Stimulated activated CD4-positive, alpha-beta T cell treated with anti-CD3 and anti-CD28 coated beads, TNF-alpha, amount 100 ng/mL, for 4 hours (primary cell): ENCODE results near the gene DTNA.
"Not testable (repeated sequence)": the region's sequence is repeated elsewhere in the genome, so short reads cannot be mapped to it uniquely, and the experiment has no call there.

Experiments used
- DNase-seq, 3 experiments: peaks; one replicate each; pipeline ENCODE4 v3.0.0-alpha.2; 2020; ENCODE audit warnings: low read depth in 3 of 3

The DTNA gene

DNA sequence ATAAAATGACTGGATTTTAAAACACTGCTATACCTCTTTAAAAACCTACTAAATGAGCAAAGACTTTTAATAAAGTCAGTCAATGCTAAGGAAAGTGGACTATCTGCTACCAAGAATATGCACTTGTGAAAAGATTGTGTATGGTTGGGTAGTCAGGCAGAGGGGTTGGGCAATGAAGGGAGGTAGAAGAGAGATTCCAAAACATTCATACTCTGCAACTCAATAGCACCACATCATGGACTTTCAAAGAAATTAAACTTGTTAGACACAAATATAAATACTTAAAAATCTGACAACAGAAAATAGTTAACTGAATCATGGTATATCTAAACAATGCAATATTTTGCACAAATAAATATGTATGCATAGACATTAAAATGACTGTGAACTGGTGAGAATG is 191.2 kb downstream of the DTNA start:
- no peak for DNase-seq

DNA sequence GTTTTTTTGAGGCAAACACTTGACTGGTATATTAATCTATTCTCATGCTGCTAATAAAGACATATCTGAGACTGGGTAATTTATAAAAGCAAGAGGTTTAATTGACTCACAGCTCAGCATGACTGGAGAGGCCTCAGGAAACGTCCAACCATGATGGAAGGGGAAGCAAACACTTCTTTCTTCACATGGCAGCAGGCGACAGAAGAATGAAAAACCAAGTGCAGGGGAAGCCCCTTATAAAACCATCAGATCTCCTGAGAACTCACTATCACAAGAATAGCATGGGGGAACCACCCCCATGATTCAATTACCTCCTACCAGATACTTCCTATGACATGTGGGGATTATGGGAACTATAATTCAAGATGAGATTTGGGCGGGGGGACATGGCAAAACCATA is 194.9 kb downstream of the DTNA start:
- DNase-seq: no peak

DNA sequence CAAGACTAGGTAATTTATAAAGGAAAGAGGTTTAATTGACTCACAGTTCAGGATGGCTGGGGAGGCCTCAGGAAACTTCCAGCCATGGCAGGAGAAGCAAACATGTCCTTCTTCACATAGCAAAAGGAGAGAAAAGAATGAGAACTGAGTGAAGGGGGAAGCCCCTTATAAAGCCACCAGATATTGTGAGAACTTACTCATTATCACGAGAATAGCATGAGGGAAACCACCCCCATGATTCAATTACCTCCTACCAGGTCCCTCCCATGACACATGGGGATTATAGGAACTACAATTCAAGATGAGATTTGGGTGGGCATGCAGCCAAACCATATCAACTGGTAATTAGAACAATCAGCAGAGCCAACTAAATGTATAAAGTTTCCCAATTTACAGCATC is 196.9 kb downstream of the DTNA start:
- not testable (repeated sequence) for DNase-seq

DNA sequence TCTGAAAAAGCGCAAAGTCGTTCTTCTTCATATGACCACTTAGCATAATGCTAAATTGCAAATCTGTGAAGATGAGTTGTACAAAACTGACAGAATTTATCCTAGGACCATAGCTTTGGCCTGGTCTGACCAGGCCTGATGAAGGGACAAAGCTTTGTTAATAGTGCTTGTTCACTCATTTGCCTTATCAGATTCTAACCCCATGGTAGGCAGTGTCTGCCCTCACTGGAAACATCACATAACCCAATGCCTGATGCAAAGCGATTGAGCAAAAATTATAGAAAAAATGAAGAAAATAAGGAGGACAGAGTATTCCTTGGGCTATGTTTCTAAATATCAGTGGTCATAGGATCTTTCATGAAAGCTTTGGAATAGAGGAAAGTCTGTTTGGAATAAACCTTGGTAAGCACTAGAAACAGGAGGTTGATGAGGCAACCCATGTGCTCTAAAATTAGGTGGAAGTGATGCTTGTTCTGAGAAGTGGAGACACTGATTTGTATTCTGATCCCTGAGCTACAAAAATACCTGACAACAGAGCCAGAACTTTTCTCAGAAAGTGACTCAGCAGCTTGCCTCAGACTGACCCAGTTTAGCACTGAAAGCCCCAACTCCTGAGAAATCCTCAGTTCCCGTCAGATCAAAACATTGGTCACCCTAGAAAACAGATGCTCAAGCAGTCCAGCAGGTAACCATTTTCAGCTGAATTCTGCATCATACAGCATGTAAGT is 199.7 kb downstream of the DTNA start:
- DNase-seq: no peak

DNA sequence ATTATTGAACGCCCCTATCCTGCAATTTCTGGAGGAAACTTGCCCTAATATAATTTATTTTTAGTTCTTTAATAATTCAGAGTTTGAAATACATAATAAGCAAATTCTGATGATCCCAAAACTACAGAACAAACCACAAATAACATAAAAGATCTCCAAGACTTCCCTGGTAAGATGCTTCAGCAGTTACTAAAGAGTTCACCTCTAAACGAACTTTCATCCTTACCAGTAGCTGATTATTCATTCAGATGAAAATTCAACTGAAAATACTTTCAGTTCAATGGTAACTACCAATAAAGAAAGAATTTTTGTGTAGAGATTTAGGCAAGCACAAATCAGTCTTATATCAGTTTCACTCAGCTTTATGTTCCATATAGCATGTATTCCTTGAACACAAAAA is 201.0 kb downstream of the DTNA start:
- DNase-seq: no peak

DNA sequence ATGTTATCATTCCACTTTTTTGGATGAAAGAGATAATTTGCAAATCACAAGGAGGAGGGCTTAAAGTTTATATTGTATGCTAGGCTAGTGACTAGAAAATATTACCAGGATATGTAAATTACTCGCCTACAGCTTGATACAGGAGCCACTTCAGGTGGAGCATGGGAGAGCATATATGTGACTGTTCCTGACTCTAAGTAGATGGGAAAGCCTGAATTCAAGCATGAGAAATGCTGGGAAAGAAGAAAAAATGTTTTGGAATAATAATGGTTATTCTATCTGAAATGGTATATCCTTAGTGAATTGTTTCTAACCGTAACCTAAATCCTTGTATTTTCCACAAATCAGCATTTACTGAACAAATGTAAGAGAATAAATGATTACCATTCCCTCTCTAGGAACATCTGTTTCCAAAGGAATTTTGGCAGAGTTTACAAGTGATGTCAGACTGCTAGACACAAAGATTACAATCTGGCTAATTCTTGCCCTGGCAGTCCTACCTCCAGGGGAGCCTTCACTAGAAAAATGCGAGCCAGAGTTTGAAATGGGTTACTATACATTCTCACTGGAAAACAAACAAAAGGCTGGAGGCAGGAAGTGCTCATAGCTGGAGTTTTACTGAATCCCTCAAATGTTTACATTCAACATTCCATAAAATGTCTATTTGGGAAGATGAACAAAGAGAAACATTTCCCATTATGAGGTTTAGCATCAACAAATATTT is 201.7 kb downstream of the DTNA start:
- no peak for DNase-seq

DNA sequence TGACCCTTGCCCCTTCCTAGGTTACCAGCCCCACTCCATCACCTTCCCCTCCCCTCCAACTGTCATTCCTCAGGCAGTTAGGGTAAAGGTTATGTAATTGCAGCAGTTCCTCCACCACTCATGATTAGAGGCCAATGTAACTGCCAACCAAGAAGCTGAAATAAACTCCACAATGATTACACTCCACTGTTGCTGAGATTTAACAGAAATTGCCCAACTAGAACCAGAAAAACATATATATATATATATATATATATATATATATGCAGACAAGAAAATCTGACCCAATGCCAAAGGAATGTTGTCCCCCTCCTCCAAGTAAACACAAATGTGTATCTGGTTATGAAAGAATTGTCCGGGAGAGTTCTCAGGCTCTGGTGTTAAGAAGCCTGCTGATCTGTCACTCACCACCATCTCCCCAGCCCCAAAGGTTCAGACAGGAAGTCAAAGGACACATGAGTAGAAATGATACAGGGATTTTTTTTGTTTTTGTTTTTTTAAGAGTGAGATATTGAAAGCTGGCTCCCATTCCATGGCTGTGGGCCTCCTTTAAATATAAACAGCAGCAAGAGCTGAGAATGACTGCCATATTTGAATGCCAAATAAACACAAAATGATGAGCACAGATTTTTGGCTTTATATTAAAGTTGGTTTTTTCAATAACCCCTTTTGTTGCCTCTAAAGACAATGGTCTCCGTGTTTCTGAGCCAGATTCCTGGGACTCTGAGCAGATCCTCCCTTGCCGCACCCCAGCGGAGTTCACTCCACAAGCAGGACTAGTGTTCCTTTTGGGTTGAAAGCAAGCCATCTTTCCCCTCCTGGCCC is 204.0 kb downstream of the DTNA start:
- DNase-seq: no peak

DNA sequence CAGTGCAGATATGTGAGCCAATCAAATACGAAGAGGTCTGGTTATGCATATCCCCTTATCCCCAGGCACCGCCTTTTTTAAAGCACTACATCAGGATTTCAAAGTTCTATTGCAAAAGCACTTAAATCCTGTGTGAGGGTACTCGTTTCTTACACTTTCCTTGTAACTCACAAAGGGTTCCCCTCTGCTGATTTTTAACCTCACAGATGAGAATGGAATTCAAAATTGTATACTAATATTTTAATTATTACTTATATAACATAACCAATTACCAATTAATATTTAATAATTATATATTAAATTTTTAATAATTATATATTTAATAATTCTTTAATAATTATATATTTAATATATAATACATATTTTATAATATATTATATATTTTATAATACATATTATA is 204.9 kb downstream of the DTNA start:
- DNase-seq: no peak

DNA sequence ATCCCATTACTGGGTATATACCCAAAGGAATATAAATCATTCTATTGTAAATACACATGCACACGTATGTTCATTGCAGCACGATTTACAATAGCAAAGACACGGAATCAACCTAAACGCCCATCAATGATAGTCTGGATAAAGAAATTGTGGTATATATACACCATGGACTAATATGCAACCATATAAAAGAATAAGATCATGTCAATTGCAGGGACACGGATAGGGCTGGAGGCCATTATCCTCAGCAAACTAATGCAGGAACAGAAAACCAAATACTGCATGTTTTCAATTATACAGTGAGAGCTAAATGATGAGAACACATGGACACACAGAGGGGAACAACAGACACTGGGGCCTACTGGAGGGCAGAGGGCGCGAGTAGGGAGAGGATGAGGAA is 206.4 kb downstream of the DTNA start:
- DNase-seq: not testable (repeated sequence)

DNA sequence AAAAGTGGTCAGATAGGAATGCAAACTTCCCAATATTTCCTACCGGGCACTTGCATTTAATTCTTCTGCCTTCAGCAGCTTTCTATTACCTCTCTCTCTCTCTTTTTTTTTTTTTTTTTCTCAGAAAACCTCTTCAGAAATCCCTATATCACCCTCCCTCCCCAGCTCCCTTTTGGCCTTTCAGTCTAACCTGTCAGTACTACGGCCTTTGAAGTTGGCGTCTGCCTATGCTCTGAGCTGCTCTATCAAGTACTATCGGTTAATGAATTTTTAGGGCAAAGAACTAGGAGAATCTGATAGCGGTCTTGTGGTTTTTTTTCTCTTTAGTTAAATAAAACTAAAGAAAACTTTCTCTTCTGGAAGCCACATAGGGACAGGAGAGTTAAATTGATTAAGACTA is 208.8 kb downstream of the DTNA start:
- no peak for DNase-seq

DNA sequence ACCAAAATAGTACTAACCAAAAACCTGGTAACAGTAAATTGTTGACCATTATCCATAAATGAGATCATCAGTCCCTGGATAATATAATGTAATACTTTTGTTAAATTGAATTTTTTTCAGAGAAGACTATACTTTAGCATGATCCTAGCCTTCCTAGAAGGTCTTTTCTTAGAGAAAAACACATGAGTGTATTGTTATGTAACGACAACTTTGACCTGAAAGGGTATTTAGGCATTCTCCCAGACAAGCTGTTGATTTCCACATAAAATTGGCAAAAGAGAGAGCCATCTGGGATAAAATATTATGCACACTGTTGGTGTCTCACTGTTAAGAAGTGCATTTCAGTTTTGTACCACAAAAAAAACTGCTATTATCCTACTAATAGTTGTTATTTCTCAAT is 211.1 kb downstream of the DTNA start:
- DNase-seq: no peak

DNA sequence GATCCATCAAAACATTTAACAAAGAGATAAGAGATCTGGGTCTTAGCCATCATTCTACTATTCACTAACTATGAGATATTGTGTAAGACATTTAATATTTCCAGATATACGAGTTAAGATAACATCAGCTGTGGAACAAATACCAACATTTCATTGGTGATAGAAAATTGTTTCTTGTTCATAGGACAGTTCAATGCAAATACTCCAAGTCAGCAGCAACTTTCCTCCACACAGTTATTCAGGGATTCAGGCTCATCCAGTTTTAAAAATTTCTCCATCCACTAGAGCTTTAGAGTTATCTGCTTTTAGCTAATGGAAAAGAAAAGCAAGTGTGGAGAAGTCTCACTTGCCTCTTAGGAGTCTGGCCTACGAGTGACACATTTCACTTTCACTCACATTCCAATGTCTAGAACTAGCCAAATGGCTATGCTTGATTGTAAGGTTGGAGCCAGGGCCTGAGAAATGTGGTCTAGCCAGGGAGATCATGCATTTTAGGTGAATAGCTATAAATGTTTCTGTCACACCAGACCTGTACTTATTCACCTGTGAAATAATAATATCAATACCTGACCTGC is 211.8 kb downstream of the DTNA start:
- DNase-seq: no peak

DNA sequence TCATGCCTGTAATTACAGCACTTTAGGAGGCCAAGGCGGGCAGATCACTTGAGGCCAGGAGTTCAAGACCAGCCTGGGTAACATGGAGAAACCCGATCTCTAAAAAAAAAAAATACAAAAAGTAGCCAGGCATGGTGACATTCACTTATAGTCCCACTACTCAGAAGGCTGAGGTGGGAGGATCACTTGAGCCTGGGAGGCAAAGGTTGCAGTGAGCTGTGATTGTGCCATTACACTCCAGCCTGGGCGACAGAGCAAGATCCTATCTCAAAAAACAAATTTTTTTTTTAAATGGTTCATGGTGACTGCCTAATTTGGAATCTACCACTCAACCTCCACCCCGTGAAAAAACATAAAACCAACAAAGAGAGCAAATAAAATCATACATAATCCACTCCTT is 212.5 kb downstream of the DTNA start:
- not testable (repeated sequence) for DNase-seq

DNA sequence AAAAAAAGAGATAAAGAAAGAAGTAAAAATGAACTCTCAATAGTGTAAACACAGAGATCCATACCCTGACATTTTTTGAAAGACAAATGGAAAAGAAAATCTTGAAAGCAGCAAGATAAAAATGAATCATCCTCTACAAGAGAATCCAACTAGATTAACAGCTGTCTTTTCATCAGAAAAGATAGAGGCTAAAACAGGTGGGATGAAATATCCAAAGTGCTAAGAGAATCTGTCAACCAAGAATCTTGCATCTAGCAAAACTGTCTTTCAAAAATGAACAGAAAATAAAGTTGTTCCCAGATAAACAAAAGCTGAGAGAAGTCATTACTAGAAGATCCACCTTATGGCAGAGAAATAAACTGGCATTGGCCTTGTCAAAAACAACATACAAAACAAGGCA is 213.8 kb downstream of the DTNA start:
- DNase-seq: no peak

DNA sequence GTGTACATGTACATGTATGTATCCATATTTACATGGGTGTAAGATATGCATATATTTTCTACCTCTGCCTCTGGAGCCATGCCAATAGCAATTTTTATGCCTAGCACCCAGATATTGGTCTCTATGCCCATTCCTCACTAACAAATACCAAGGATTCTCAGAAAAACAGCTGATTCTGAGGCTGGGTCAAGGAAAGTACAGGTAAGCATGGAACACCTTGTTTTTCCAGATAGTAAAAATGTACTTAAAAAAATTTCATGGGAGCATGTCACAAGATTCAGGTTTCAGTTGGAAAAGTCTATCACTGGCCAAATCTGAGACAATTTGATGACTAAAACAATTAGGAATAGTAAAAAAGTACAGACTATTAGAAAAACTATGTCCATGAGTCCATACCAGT is 216.6 kb downstream of the DTNA start:
- no peak for DNase-seq

DNA sequence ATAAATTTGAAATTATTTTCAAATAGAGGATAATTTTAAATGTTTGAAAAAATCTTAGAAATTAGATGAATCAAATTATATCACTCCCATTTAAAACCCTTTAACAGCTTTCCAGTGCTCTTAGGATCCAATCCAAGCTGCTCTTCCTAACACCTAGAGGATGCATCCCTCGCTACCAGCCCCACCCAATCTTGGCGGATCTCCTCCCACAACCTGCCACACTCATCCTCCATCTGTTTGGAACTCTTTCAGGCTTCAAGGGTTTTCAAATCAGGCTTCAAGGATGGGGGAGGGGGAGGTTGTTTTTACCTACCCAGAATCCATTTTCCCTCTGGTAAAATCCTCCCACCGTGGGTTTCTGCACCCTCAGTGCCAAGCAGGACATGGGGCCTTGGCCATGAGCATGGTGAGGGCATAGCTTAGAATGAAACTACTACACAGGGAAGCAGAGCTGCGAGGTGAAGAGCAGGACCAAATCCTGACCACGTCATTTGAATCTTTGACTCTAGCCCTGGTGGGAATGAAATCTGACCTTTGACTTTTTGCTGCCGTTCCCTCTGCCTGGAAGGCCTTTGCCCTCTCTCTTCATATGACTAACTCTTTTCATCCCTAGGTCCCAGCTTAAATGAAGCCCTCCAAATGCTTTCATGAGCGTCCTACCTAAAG is 218.1 kb downstream of the DTNA start:
- DNase-seq: no peak

DNA sequence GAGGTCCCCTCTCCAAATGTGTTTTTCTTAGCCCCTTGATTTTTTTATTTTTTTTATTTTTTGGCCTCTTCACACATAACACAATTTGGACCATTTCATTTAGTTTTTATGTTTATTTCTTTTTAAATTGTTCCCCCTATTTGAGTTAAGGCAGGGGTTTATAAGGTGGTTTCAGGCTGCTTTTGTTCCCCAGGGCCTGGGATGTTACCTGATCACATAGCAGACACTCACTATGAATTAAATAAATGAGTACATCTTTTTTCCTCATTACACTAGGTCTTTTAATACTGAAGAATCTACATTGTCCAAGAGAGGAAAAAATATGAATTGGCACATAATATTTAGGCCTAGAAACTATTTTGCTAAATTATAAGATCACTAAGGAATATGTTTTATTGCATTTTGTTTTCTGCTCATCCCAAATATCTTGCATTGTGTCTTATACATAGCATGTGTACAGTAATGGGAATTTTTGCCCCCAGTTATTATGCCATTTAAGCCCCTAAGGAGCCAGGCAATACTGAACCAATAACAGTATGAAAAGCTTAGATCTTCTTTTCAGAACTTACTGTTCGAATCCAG is 218.7 kb downstream of the DTNA start:
- DNase-seq: no peak

DNA sequence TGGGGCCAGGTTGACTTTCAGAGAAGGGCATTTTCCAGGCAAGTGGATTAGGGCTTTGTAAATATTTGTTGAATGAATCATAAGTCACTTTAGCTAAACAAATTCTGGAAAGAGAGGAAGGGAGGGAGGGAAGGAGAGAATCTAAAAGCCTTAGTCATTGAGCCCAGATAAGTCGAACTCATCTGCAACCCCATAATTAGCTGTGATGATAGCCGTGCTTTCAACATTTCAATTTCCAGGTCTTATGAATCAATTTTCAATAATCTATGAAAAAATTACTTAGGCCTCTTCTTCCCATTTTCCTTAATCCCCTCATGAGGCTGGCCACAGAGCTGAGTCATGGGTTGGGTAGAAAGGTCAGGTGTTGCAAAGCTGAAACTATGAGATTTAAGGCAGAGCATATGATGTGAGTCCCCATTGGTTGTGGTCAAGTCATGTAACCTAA is 219.3 kb downstream of the DTNA start:
- DNase-seq: no peak

DNA sequence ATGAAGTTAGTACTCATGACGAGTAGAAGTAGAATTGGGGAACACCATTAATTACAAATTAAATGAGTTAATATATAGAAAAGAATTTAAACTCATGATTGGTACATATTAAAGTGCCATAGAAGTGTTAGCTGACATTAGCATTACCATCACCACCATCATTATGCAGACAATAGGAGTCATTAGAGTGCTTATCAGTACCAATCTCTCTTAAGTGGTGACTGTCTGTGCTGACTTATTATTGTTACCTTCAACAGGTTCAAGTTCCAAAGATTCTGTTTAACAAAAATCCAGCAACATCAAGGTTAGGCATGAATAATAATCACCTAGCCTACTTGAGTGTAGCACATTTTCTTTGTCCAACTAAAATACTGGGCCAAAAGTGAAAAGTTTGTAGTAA is 222.3 kb downstream of the DTNA start:
- no peak for DNase-seq

DNA sequence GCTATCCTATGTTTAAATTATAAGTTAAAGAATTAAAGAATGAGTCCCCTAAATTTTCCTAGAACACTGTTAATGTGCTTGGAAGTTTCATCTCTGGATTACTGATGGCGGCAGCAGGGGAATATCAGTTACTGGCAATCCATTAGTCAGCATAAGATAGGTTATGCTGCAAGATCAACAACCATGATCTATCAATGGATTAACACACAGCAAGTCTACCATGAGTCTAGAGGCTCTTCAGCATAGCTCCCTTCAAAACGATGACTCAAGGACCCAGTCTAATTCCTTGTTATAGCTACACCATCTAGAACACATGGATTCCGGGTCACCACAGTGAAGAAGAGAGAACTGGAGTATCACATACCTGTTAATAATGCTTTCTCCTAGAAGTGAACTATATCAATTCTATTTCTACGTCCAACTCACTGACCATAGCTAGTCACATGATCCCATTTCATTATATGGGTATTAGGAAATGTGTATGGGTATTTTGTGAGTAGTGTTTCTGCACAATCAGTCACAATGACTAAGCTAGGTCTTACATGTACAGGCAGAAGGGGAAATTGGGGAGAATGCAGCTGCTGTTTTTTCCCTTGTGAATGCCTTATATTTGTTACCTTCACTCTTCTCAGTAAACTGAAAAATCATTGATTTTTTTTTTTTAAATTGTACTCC is 222.8 kb downstream of the DTNA start:
- no peak for DNase-seq
